RWPE2 (cell line): Measurements from ENCODE around the gene DMXL2.

Experiments used
- ATAC-seq: fragments of 200-7000 bp; cut with Tn5 transposase; 3 replicates; pipeline ENCODE4 v1.9.1; 2021; ENCODE audit warnings: low read depth
- DNase-seq: peaks from one replicate; pipeline ENCODE4 v3.0.0-alpha.2; 2020; ENCODE audit warnings: low spot score
- H3K27ac ChIP-seq: fragments of 450-650 bp; 2 replicates; pipeline ENCODE4 v1.5.1; 2017; ENCODE audit warnings: mild to moderate bottlenecking; ENCODE audit not compliant: poor library complexity, severe bottlenecking
- H3K27me3 ChIP-seq: fragments of 250-450 bp; sonication (Bioruptor Pico); 2 replicates; pipeline ENCODE4 v1.5.1; 2021; ENCODE audit warnings: mild to moderate bottlenecking, moderate library complexity; ENCODE audit not compliant: insufficient read depth, poor library complexity, severe bottlenecking
- H3K36me3 ChIP-seq: fragments of 250-450 bp; sonication (Bioruptor Pico); 2 replicates; pipeline ENCODE4 v1.5.1; 2020; ENCODE audit warnings: low read depth, mild to moderate bottlenecking, moderate library complexity
- H3K4me1 ChIP-seq: fragments of 250-450 bp; sonication (Bioruptor Pico); 2 replicates; pipeline ENCODE4 v1.5.1; 2021; ENCODE audit warnings: mild to moderate bottlenecking, moderate library complexity; ENCODE audit not compliant: insufficient read depth, poor library complexity, severe bottlenecking
- H3K4me3 ChIP-seq: fragments of 250-450 bp; sonication (Bioruptor Pico); 2 replicates; pipeline ENCODE4 v1.5.1; 2021; ENCODE audit warnings: mild to moderate bottlenecking, moderate library complexity; ENCODE audit not compliant: severe bottlenecking
- H3K9me3 ChIP-seq: fragments of 250-450 bp; sonication (Bioruptor Pico); 2 replicates; pipeline ENCODE4 v1.5.1; 2021; ENCODE audit warnings: mild to moderate bottlenecking, moderate library complexity; ENCODE audit not compliant: severe bottlenecking
- TF ChIP-seq, protein P1 (sequence below): fragments of 450-650 bp; IDR thresholded peaks from one replicate; pipeline ENCODE4 v1.5.1; 2017; ENCODE audit warnings: mild to moderate bottlenecking, moderate library complexity; ENCODE audit not compliant: poor library complexity, severe bottlenecking

The DMXL2 gene

DNA sequence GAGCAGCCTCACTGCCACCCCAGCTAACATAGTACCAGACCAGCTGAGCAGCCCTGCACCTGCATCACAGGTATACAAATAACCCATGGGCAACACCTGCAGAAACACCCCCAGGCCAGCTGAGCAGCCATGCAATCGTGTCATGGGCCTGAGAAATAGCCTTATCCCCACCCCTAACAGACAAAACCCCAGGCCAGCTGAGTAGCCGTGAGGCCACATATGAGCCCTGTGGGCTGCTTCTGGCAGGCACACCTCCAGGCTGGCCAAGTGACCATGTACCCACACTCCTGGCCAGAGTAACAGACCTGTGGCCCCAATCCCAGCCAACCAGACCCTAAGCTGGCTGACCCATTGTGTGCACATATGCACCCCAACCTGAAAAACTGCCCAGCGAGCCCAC is 138.6 kb downstream of the DMXL2 start:
- no peak overlapping the region for H3K4me3 ChIP-seq
- no peaks in the 10 kb centered on the region for H3K27me3 ChIP-seq
- peaks cover 43% of the 10 kb centered on the region for H3K36me3 ChIP-seq
- no peaks in the 10 kb centered on the region for H3K4me1 ChIP-seq
- ATAC-seq, result no peak
- no peak overlapping the region for H3K27ac ChIP-seq
- DNase-seq, result no peak
- peaks cover 10% of the 10 kb centered on the region for H3K9me3 ChIP-seq
- TF ChIP-seq, protein P1, sequence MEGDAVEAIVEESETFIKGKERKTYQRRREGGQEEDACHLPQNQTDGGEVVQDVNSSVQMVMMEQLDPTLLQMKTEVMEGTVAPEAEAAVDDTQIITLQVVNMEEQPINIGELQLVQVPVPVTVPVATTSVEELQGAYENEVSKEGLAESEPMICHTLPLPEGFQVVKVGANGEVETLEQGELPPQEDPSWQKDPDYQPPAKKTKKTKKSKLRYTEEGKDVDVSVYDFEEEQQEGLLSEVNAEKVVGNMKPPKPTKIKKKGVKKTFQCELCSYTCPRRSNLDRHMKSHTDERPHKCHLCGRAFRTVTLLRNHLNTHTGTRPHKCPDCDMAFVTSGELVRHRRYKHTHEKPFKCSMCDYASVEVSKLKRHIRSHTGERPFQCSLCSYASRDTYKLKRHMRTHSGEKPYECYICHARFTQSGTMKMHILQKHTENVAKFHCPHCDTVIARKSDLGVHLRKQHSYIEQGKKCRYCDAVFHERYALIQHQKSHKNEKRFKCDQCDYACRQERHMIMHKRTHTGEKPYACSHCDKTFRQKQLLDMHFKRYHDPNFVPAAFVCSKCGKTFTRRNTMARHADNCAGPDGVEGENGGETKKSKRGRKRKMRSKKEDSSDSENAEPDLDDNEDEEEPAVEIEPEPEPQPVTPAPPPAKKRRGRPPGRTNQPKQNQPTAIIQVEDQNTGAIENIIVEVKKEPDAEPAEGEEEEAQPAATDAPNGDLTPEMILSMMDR, result no peak

DNA sequence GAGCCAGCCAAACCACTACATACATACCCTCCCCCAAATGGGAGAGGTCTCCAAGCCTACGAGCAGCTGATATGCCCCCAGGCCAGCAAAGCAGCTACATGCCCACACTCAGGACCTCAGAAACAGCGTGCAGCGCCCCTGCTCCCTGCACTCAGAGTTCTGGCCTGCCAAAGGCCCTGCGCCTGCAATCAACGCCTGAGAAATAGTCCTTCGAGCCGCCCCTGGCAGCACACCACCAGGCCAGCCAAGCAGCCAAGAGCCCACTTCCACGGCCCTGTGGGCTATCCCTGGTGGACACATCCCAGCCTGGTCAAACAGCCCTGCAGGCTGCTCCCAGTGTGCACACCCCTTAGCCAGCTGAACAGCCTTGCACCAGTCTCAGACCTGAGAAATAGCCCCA is 139.1 kb downstream of the DMXL2 start:
- ATAC-seq (no peak), DNase-seq (no peak)
- H3K27me3 ChIP-seq, result no peaks in the 10 kb centered on the region
- TF ChIP-seq, protein P1, result no peak
- H3K9me3 ChIP-seq, result peaks cover 10% of the 10 kb centered on the region
- no peaks in the 10 kb centered on the region for H3K4me1 ChIP-seq
- H3K36me3 ChIP-seq, result peaks cover 39% of the 10 kb centered on the region
- no peak overlapping the region for H3K4me3 ChIP-seq
- H3K27ac ChIP-seq, result no peak overlapping the region

DNA sequence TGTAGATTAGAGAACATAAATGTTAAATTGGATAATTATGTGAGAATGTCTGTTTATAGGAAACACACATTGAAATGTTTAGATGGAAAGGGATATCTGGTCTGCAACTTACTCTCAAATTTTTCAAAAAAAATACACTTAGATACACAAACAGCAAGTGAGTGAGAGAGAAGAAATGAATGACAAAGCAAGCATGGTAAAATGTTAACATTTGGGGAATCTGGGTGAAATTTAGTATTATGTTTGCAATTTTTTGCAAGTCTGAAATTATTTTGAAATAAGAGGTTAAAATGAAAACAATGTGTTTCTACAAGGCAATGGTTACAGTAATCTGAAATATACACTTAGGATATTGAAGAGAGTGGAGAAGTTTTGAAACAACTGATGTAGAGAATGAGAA is 146.8 kb downstream of the DMXL2 start:
- ATAC-seq (no peak), DNase-seq (no peak)
- H3K4me1 ChIP-seq, result no peaks in the 10 kb centered on the region
- H3K27ac ChIP-seq, result no peak overlapping the region
- no peaks in the 10 kb centered on the region for H3K9me3 ChIP-seq
- peaks cover 10% of the 10 kb centered on the region for H3K36me3 ChIP-seq
- TF ChIP-seq, protein P1, result no peak
- no peak overlapping the region for H3K4me3 ChIP-seq
- H3K27me3 ChIP-seq, result no peaks in the 10 kb centered on the region

DNA sequence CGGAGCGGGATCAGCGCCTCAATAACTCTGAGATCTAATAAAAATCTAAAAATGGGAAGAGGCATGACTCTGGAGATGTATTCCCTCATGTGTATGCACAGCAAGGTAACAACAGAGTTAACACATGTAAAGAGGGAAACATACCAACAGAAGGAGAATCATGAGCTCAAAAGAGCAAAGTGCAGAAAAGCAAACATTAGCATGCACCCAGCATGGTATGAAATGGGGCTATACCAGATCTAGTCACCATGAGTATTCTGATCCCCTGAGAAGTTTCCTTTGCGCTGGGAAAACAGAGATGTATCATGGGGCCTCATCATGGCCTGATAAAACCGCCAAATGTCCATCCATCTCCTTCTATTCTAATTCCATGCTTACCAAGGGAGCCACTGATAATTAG is 152.1 kb downstream of the DMXL2 start:
- Histone ChIP-seq H3K4me3 (no peak overlapping the region), H3K36me3 (peaks cover 12% of the 10 kb centered on the region), H3K27ac (no peak overlapping the region), H3K4me1 (no peaks in the 10 kb centered on the region), H3K9me3 (no peaks in the 10 kb centered on the region), H3K27me3 (no peaks in the 10 kb centered on the region)
- DNase-seq (no peak), ATAC-seq (no peak)
- TF ChIP-seq, protein P1, result no peak

DNA sequence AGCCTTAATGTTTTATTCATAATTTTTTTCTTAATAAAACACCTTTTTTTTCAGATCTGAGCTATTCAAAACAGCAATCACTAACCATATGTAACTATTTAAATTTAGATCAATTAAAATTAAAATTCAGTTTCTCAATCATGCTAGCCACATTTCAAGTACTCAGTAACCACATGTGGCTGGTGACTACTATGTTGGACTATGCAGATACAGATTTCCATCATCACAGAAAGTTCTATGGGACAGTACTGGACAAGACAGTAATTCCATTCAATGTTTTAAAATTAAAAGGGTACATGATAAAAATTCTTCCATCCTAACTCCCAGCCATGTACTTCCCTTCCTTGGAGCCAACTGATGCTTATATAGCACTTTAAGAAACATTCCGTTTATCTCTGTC is 161.8 kb downstream of the DMXL2 start:
- no peak overlapping the region for H3K27ac ChIP-seq
- TF ChIP-seq, protein P1, result no peak
- ATAC-seq, result no peak
- no peaks in the 10 kb centered on the region for H3K27me3 ChIP-seq
- DNase-seq, result no peak
- H3K4me3 ChIP-seq, result no peak overlapping the region
- peaks cover 60% of the 10 kb centered on the region for H3K36me3 ChIP-seq
- no peaks in the 10 kb centered on the region for H3K4me1 ChIP-seq
- no peaks in the 10 kb centered on the region for H3K9me3 ChIP-seq
